ENCODE results near the gene CD300LB. TPM values are rescaled to one million over a fixed set of nuclear protein-coding genes. Genes with fewer than 3 reads are reported as not detected.
"Not testable (repeated sequence)": the region's sequence is repeated elsewhere in the genome, so short reads cannot be mapped to it uniquely, and the experiment has no call there.

The CD300LB gene
- total RNA-seq, 4 donors from 2014 or later: 0.16 TPM; not detected in 3

DNA sequence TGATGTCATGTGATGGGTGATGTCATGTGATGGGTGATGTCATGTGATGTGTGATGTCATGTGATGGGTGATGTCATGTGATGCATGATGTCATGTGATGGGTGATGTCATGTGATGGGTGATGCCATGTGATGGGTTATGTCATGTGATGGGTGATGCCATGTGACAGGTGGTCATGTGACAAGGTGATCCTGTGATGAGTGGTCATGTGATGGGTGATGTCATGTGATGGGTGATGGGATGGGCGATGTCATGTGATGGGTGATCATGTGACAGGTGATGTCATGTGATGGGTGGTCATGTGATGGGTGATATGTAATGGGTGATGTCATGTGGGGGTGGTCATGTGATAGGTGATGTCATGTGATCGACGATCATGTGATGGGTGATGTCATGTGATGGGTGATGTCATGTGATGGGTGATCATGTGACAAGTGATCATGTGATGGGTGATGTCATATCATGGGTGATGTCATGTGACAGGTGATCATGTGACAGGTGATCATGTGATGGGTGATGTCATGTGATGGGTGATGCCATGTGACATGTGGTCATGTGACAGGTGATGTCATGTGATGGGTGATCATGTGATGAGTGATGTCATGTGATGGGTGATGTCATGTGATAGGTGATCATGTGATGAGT, 17.2 kb downstream of the CD300LB start:
- H3K36me3 ChIP-seq: no peaks in the 10 kb centered on the region
- in situ Hi-C loops (cut with MboI; ENCODE audit: low sequenced_read_pairs in 4 of 4): no loop called here
- intact Hi-C loops (cut with DNase I; ENCODE audit: low total_unique reads): loop anchor here (5.0 to 10.0 kb wide), 2 partner anchors 127 to 299 kb away; partner anchors contain the start of gene TTYH2

DNA sequence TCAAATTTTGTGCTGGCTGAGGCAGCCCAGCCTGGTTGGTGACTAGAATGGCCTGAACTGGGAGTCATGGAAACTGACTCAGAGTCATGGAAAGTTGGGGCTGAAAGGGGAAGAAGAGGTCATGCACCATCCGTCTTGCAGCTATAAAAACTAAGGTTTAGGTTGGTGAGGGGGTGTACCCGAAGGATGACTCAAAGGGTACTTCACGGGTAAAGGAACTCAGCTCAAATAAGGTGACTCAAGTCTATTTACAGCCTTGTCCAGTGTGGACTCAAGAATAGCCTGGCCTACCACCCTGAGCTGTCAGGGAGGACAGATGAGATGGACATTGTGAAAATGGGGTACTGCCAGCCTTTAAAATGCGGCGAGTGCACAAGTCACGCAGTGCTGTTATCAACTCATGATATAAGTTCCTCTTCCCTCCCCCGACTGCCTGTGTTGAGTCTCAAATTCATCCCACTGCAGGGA, 18.6 kb downstream of the CD300LB start:
- DNase-seq: peak in 1 of 2 donors; percentile 30
- peak overlapping the region; percentile 45 to 80 (median 63) for H3K27ac ChIP-seq

More for the DNA sequence above, 17.2 kb downstream of the CD300LB start:
- Histone ChIP-seq H3K9me3 (no peaks in the 10 kb centered on the region), H3K27me3 (no peaks in the 10 kb centered on the region), H3K4me1 (peaks cover 13 to 19% of the 10 kb centered on the region in 2 donors), H3K27ac (peak overlapping the region in 1 of 4 donors; percentile 80), H3K4me3 (no peak overlapping the region)
- TF ChIP-seq POLR2A (IDR thresholded peaks at IDR 0.05) (no peak), CTCF (IDR thresholded peaks at IDR 0.05 in 4 of 5, conservative IDR thresholded peaks at IDR 0.05 in 1 of 5) (peak in 2 of 5 experiments; percentile 34)
- ATAC-seq: peak; percentile 5 to 22
- DNase-seq: peak in 1 of 2 donors; percentile 28

DNA sequence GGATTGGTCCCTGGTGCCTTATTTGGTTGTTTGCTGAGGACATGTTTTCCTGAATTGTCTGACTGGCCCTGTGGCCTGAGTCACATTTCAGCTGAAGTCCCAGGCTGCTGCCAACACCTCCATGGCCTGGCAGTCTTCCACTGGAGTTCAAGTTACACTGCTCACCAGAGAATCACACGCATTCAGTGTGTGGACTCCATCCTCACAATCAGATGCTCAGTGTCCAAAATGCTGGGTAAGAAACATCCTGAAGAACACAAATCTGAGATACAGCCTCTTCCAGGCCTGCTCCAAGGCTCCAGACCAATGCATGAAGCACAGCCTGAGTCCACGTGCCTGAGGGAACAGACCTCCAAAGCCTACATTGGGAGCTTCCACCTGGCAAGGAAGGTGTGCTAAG, 19.2 kb downstream of the CD300LB start:
- Histone ChIP-seq H3K27me3 (no peaks in the 10 kb centered on the region), H3K4me3 (no peak overlapping the region), H3K4me1 (peaks cover 13 to 19% of the 10 kb centered on the region in 2 donors), H3K9me3 (no peaks in the 10 kb centered on the region), H3K27ac (peak overlapping the region; percentile 45 to 80 (median 63)), H3K36me3 (no peaks in the 10 kb centered on the region)
- TF ChIP-seq POLR2A (IDR thresholded peaks at IDR 0.05): no peak
- no peak for TF ChIP-seq CTCF (IDR thresholded peaks at IDR 0.05 in 4 of 5, conservative IDR thresholded peaks at IDR 0.05 in 1 of 5)
- in situ Hi-C loops (cut with MboI; ENCODE audit: low sequenced_read_pairs in 4 of 4): no loop called here
- ATAC-seq (peak; percentile 95), DNase-seq (peak; percentile 81 to 86)
- intact Hi-C loops (cut with DNase I; ENCODE audit: low total_unique reads): loop anchor here (5.0 to 10.0 kb wide), 2 partner anchors 125 to 297 kb away; partner anchors contain the start of gene TTYH2

More for the DNA sequence above, 18.6 kb downstream of the CD300LB start:
- Histone ChIP-seq H3K9me3 (no peaks in the 10 kb centered on the region), H3K4me1 (peaks cover 13 to 19% of the 10 kb centered on the region in 2 donors), H3K4me3 (no peak overlapping the region), H3K27me3 (no peaks in the 10 kb centered on the region), H3K36me3 (no peaks in the 10 kb centered on the region)
- peak; percentile 71 to 78 for ATAC-seq
- TF ChIP-seq CTCF (IDR thresholded peaks at IDR 0.05 in 4 of 5, conservative IDR thresholded peaks at IDR 0.05 in 1 of 5): no peak
- no peak for TF ChIP-seq POLR2A (IDR thresholded peaks at IDR 0.05)
- in situ Hi-C loops (cut with MboI; ENCODE audit: low sequenced_read_pairs in 4 of 4) (no loop called here), intact Hi-C loops (cut with DNase I; ENCODE audit: low total_unique reads) (loop anchor here (5.0 to 10.0 kb wide), 2 partner anchors 125 to 298 kb away; partner anchors contain the start of gene TTYH2)

- ATAC-seq: no peak
- H3K4me1 ChIP-seq: peaks cover 19 to 21% of the 10 kb centered on the region in 2 donors
Measured at GRCh38 chr17:74508156-74508555, 23.1 kb downstream of the CD300LB start.

DNA sequence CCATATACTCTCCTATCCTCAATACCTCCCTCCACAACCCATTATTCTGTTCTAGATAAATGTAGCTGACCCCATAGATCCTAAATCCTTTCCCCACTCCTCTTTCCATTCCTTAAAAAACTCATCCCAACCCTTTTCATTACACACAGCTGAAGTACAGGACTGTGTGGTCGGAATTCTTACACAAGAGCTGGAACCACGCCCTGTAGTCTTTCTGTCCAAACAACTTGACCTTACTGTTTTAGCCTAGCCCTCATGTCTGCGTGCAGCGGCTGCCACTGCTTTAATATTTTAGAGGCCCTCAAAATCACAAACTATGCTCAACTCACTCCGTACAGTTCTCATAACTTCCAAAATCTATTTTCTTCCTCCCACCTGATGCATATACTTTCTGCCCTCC, 27.3 kb downstream of the CD300LB start:
- H3K27ac ChIP-seq; H3K36me3 ChIP-seq; H3K27me3 ChIP-seq; H3K4me3 ChIP-seq; intact Hi-C loops (cut with DNase I; ENCODE audit: low total_unique reads); H3K4me1 ChIP-seq; H3K9me3 ChIP-seq; in situ Hi-C loops (cut with MboI; ENCODE audit: low sequenced_read_pairs in 4 of 4): not testable (repeated sequence)
- DNase-seq: peak in 1 of 2 donors; percentile 64
- ATAC-seq: peak in 1 of 2 donors; percentile 64

More at GRCh38 chr17:74508156-74508555, 23.1 kb downstream of the CD300LB start:
- intact Hi-C loops (cut with DNase I; ENCODE audit: low total_unique reads): no loop called here
- no peak for DNase-seq
- Histone ChIP-seq H3K4me3 (no peak overlapping the region), H3K27me3 (no peaks in the 10 kb centered on the region), H3K9me3 (no peaks in the 10 kb centered on the region), H3K27ac (no peak overlapping the region), H3K36me3 (no peaks in the 10 kb centered on the region)
- TF ChIP-seq CTCF (IDR thresholded peaks at IDR 0.05 in 4 of 5, conservative IDR thresholded peaks at IDR 0.05 in 1 of 5): no peak
- TF ChIP-seq POLR2A (IDR thresholded peaks at IDR 0.05): no peak
- in situ Hi-C loops (cut with MboI; ENCODE audit: low sequenced_read_pairs in 4 of 4): no loop called here
